Mesendoderm (in vitro differentiated cells): Measurements from ENCODE around the gene SH2B2.
"Not testable (repeated sequence)": the region's sequence is repeated elsewhere in the genome, so short reads cannot be mapped to it uniquely, and the experiment has no call there.

Source experiments
- DNase-seq: peaks from one replicate; pipeline ENCODE4 v3.0.0; 2013
- H2AK5ac ChIP-seq: 2 replicates; pipeline ENCODE4 v1.6.1; 2013; ENCODE audit warnings: low read length, inconsistent platforms
- H2BK120ac ChIP-seq: 2 replicates; pipeline ENCODE4 v1.6.1; 2013; ENCODE audit warnings: low read depth, mild to moderate bottlenecking, low read length, moderate library complexity, mixed read lengths
- H2BK15ac ChIP-seq: replicated peaks from 2 replicates; pipeline ENCODE4 v1.6.1; 2013; ENCODE audit warnings: low read depth, mild to moderate bottlenecking, moderate library complexity
- H2BK5ac ChIP-seq: 2 replicates; pipeline ENCODE4 v1.6.1; 2013; ENCODE audit warnings: low read length, inconsistent platforms
- H3K18ac ChIP-seq: 2 replicates; pipeline ENCODE4 v1.6.1; 2013; ENCODE audit warnings: mild to moderate bottlenecking, low read length, mixed read lengths
- H3K23ac ChIP-seq: one replicate; pipeline ENCODE4 v1.6.1; 2013; ENCODE audit warnings: low read length
- H3K27ac ChIP-seq: 2 replicates; pipeline ENCODE4 v1.5.1; 2013; ENCODE audit warnings: low read depth, mild to moderate bottlenecking, inconsistent platforms, low read length, moderate library complexity
- H3K27me3 ChIP-seq: 2 replicates; pipeline ENCODE4 v1.6.1; 2013; ENCODE audit warnings: low read length, control low read depth, mild to moderate bottlenecking, inconsistent platforms; ENCODE audit not compliant: insufficient read depth, poor library complexity
- H3K36me3 ChIP-seq: 2 replicates; pipeline ENCODE4 v1.6.1; 2013; ENCODE audit warnings: low read length, inconsistent platforms; ENCODE audit not compliant: control insufficient read depth, insufficient read depth
- H3K4ac ChIP-seq: one replicate; pipeline ENCODE4 v1.6.1; 2013; ENCODE audit warnings: low read depth, mild to moderate bottlenecking, low read length, moderate library complexity
- H3K4me1 ChIP-seq: 2 replicates; pipeline ENCODE4 v1.6.1; 2013; ENCODE audit warnings: low read depth, low read length, inconsistent platforms; ENCODE audit not compliant: control insufficient read depth
- H3K4me2 ChIP-seq: 2 replicates; pipeline ENCODE4 v1.6.1; 2013; ENCODE audit warnings: low read length
- H3K4me3 ChIP-seq: 2 replicates; pipeline ENCODE4 v1.5.1; 2013; ENCODE audit warnings: mild to moderate bottlenecking, low read length
- H3K56ac ChIP-seq: one replicate; pipeline ENCODE4 v1.6.1; 2013; ENCODE audit warnings: low read length
- H3K79me1 ChIP-seq: 2 replicates; pipeline ENCODE4 v1.6.1; 2013; ENCODE audit warnings: low read length, inconsistent platforms
- H3K79me2 ChIP-seq: 2 replicates; pipeline ENCODE4 v1.6.1; 2013; ENCODE audit warnings: mild to moderate bottlenecking, low read length; ENCODE audit not compliant: control insufficient read depth, insufficient read depth
- H3K9ac ChIP-seq: 2 replicates; pipeline ENCODE4 v1.6.1; 2013; ENCODE audit warnings: low read length, inconsistent platforms
- H4K5ac ChIP-seq: one replicate; pipeline ENCODE4 v1.6.1; 2013; ENCODE audit warnings: low read length
- H4K8ac ChIP-seq: one replicate; pipeline ENCODE4 v1.6.1; 2013; ENCODE audit warnings: low read depth, mild to moderate bottlenecking, control low read depth, low read length, moderate library complexity
- WGBS: extraction: QIAGEN DNeasy Blood & Tissue Kit; methylation state at CpG from one replicate; pipeline ENCODE4 v1.1.7; 2013; ENCODE audit warnings: low lambda C conversion rate, missing lambda C conversion rate; ENCODE audit not compliant: insufficient coverage; ENCODE audit errors: extremely low coverage; 5-methylcytosine and 5-hydroxymethylcytosine counted together

Gene SH2B2

DNA sequence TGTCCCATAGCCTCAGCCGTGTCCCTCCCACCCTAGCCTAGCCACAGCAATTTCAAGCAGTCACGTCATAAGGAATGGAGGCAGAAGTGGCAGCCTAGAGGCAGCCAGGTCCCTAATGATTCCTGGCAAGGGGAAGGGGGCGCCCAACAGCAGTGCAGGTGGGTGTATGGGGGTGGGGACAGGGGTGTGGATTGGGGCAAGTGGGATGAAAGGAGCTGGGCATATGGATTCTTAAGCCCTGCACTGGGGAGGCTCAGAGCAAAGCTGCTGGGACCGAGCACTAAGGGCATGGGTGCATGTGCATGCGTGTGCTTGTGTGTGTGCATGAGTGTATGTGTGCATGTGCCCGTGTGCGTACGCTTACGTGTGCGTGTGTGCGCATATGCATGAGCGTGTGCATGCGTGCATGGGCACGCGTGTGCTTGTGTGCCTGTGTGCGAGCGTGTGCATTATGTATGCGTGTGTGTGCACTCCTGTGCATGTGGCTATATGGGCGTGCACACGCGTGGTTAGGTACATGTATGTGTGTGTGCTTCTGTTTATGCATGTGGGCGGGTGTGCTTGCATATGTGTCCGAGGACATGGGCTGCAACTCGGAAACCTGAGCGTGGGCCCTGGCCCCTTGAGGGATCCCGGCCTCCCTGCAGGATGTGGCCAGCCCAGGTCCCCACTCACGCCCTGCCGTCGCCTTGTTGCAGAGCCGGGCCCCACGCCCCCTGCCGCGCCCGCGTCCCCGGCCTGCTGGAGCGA is 34.1 kb downstream of the SH2B2 start:
- Histone ChIP-seq H3K79me2 (no peaks in the 10 kb centered on the region), H2AK5ac (no peak overlapping the region)
- WGBS: no CpG with 5 or more reads among the region's 37 CpGs

DNA sequence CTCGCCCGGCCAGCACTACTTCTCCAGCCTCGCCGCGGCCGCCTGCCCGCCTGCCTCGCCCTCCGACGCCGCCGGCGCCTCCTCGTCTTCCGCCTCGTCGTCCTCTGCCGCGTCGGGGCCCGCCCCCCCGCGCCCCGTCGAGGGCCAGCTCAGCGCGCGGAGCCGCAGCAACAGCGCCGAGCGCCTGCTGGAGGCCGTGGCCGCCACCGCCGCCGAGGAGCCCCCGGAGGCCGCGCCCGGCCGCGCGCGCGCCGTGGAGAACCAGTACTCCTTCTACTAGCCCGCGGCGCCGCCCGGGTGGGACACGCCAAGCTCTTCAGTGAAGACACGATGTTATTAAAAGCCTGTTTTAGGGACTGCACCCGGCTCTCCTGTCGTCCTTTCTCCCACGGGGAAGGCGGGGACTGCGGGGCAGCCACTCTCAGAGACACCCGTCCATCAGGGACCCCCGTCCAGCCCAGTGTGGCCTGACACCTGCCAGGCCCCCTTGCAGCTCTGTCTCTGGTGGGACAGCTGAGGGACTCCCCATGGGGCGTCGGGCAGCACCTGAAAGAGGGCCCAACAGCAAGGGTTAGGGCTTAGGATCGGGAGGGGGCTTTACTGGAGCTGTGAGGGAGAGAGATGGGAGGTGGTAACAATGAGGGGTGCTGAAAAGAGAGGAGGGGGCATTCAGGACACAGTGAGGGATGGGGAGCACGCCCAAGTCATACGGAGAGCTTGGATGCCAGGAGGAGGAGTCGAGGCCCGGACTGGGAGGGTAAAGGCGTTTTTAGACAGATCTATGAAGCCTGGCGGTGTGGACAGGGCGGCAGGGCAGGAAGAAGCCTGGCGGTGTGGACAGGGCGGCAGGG is 34.9 kb downstream of the SH2B2 start:
- Histone ChIP-seq H3K27me3 (no peaks in the 10 kb centered on the region), H3K27ac (no peak overlapping the region), H3K9ac (peak overlapping the region; percentile 20), H3K4me3 (no peak overlapping the region), H2AK5ac (no peak overlapping the region), H3K79me2 (no peaks in the 10 kb centered on the region), H4K5ac (no peak overlapping the region), H3K4ac (no peak overlapping the region), H2BK120ac (no peak overlapping the region), H3K56ac (peak overlapping the region; percentile 50), H3K36me3 (no peaks in the 10 kb centered on the region), H3K23ac (no peak overlapping the region), H3K4me2 (no peak overlapping the region), H3K18ac (no peak overlapping the region), H4K8ac (no peak overlapping the region), H3K79me1 (no peaks in the 10 kb centered on the region), H2BK5ac (no peak overlapping the region), H2BK15ac (no peak overlapping the region), H3K4me1 (no peaks in the 10 kb centered on the region)
- WGBS: no CpG with 5 or more reads among the region's 73 CpGs
- DNase-seq: peak; percentile 72

More for the DNA sequence above, 34.1 kb downstream of the SH2B2 start:
- Histone ChIP-seq H3K27ac (no peak overlapping the region), H2BK5ac (no peak overlapping the region), H3K27me3 (no peaks in the 10 kb centered on the region), H4K5ac (no peak overlapping the region), H3K56ac (peak overlapping the region; percentile 50), H2BK120ac (no peak overlapping the region), H3K18ac (no peak overlapping the region), H3K4me1 (no peaks in the 10 kb centered on the region), H3K4me2 (no peak overlapping the region), H3K36me3 (no peaks in the 10 kb centered on the region), H3K4ac (no peak overlapping the region), H3K23ac (no peak overlapping the region), H4K8ac (no peak overlapping the region), H3K4me3 (no peak overlapping the region), H2BK15ac (no peak overlapping the region), H3K9ac (peak overlapping the region; percentile 20), H3K79me1 (no peaks in the 10 kb centered on the region)
- DNase-seq: no peak

DNA sequence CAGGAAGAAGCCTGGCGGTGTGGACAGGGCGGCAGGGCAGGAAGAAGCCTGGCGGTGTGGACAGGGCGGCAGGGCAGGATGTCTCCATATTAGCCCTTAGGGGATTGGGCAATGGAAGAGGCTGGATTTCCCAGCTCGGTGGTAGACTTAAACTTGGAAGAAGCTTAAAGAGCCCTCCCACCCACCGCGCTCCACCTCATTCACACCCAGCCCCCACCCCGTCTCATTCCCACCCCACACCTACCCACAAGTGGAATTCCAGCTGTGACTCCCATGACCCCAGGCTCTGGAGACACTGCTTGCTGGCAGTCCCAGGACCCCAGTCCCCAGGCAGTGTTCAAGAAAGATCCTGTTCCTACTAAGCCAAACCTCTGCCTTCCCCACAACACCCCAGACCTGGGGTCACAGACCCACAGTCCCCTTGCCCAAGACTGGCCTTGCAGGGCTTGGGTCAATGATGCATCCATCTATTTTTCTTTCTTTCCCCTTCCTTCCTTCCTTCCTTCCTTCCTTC is 35.6 kb downstream of the SH2B2 start:
- H3K4me2 ChIP-seq: no peak overlapping the region
- no peaks in the 10 kb centered on the region for H3K27me3 ChIP-seq
- no peaks in the 10 kb centered on the region for H3K36me3 ChIP-seq
- no peak overlapping the region for H3K9ac ChIP-seq
- H3K56ac ChIP-seq: no peak overlapping the region
- H3K18ac ChIP-seq: no peak overlapping the region
- H4K5ac ChIP-seq: no peak overlapping the region
- no CpG with 5 or more reads among the region's 8 CpGs for WGBS
- no peaks in the 10 kb centered on the region for H3K79me1 ChIP-seq
- DNase-seq: no peak
- H2BK5ac ChIP-seq: no peak overlapping the region
- no peaks in the 10 kb centered on the region for H3K79me2 ChIP-seq
- no peak overlapping the region for H3K27ac ChIP-seq
- H3K4me3 ChIP-seq: no peak overlapping the region
- no peak overlapping the region for H2BK120ac ChIP-seq
- H2AK5ac ChIP-seq: no peak overlapping the region
- H3K4me1 ChIP-seq: no peaks in the 10 kb centered on the region
- no peak overlapping the region for H3K23ac ChIP-seq
- H2BK15ac ChIP-seq: no peak overlapping the region
- no peak overlapping the region for H4K8ac ChIP-seq
- no peak overlapping the region for H3K4ac ChIP-seq

DNA sequence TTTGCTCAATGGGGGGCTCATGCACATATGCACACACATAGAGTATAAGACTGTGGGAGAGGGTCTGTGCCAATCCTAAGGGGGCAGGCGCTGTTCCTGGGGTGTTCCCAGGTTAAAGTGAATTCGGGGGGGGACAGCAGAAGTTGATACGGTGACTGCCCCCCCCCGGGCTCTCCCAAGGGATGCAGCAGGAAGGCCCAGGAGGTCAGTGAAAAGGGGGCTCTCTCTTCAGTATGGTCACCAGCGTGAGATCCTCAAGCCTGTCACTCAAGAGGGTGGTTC is 37.2 kb downstream of the SH2B2 start:
- H4K8ac ChIP-seq: no peak overlapping the region
- DNase-seq: no peak
- H3K9ac ChIP-seq: no peak overlapping the region
- no peaks in the 10 kb centered on the region for H3K36me3 ChIP-seq
- no peak overlapping the region for H2AK5ac ChIP-seq
- no peaks in the 10 kb centered on the region for H3K79me1 ChIP-seq
- no peak overlapping the region for H4K5ac ChIP-seq
- H3K27ac ChIP-seq: no peak overlapping the region
- no peak overlapping the region for H2BK15ac ChIP-seq
- H3K79me2 ChIP-seq: no peaks in the 10 kb centered on the region
- no peak overlapping the region for H3K4me3 ChIP-seq
- no peak overlapping the region for H3K18ac ChIP-seq
- no peak overlapping the region for H3K4me2 ChIP-seq
- no peaks in the 10 kb centered on the region for H3K4me1 ChIP-seq
- H3K27me3 ChIP-seq: no peaks in the 10 kb centered on the region
- H2BK5ac ChIP-seq: no peak overlapping the region
- no peak overlapping the region for H2BK120ac ChIP-seq
- H3K4ac ChIP-seq: no peak overlapping the region
- WGBS: no CpG with 5 or more reads among the region's 5 CpGs
- H3K56ac ChIP-seq: no peak overlapping the region
- no peak overlapping the region for H3K23ac ChIP-seq

DNA sequence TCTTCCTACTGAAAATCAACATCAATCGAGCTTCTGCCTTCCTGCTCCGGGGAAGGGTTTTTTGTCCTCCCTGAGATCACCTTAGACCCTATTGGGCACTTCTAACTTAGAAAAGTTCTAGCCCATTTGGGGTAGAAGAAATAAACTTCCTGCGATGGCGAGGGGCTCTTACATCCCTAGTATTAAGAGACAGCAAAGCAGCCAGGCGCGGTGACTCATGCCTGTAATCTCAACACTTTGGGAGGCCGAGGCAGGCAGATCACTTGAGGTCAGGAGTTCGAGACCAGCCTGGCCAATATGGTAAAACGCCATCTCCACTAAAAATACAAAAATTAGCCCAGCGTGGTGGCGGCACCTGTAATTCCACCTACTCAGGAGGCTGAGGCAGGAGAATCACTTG is 38.4 kb downstream of the SH2B2 start:
- H3K18ac ChIP-seq, H3K4ac ChIP-seq, H3K9ac ChIP-seq, H3K56ac ChIP-seq, H2BK5ac ChIP-seq, H2AK5ac ChIP-seq, H4K5ac ChIP-seq, H3K23ac ChIP-seq, H3K36me3 ChIP-seq, H4K8ac ChIP-seq, H3K4me2 ChIP-seq, H2BK15ac ChIP-seq, H3K79me1 ChIP-seq, H3K27ac ChIP-seq, H2BK120ac ChIP-seq, DNase-seq, H3K4me3 ChIP-seq, H3K79me2 ChIP-seq, H3K27me3 ChIP-seq, H3K4me1 ChIP-seq: not testable (repeated sequence)
- WGBS: no CpG with 5 or more reads among the region's 11 CpGs
